ENCODE data around the gene TPD52L1. TPM values are rescaled to one million over a fixed set of nuclear protein-coding genes. Genes with fewer than 3 reads are reported as not detected.

Gene TPD52L1
- total RNA-seq, 4 donors from 2014 or later = 13.4 to 39.6 (median 21.2) TPM

DNA sequence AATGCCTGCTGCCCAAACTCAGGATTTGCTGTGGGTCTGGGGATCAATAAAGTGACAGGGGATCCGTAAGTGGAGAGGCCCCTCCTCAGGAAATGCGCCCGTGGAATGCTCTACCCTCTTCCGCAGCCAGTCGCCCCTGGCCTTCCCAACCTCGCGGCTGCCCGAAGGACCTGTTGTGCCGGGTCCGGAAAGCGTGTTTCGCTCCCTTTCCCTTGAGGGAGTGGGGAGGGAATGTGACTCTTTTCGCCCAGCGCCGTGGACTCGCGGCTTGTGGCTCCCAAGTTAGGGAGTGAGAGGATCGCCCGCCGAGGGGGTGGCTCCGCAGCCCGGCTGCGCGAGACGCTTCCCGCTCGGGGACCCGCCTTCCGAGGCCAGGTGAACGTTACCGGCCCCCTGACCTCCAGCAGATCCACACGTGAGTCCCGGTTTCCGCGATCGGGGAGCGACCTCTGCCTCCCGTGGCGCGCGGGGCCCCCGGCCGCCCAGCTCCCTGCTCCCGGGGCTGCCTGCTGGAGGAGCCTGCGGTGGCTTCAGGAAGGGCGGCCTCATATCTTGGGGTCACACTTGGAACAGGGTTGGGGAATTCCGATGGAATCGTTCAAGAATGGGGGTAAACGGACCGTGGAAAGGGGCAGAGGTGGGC lies 666 bp downstream of the TPD52L1 start:
- H3K4me3 ChIP-seq = peak overlapping the region; percentile 39 to 77 (median 54)
- H3K9me3 ChIP-seq = no peaks in the 10 kb centered on the region
- peaks cover 0 to 3% (median 0%) of the 10 kb centered on the region in 4 donors for H3K4me1 ChIP-seq
- peak in 2 of 3 donors; percentile 46 to 54 for DNase-seq
- H3K27me3 ChIP-seq = no peaks in the 10 kb centered on the region
- TF ChIP-seq, protein P1, sequence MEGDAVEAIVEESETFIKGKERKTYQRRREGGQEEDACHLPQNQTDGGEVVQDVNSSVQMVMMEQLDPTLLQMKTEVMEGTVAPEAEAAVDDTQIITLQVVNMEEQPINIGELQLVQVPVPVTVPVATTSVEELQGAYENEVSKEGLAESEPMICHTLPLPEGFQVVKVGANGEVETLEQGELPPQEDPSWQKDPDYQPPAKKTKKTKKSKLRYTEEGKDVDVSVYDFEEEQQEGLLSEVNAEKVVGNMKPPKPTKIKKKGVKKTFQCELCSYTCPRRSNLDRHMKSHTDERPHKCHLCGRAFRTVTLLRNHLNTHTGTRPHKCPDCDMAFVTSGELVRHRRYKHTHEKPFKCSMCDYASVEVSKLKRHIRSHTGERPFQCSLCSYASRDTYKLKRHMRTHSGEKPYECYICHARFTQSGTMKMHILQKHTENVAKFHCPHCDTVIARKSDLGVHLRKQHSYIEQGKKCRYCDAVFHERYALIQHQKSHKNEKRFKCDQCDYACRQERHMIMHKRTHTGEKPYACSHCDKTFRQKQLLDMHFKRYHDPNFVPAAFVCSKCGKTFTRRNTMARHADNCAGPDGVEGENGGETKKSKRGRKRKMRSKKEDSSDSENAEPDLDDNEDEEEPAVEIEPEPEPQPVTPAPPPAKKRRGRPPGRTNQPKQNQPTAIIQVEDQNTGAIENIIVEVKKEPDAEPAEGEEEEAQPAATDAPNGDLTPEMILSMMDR (IDR thresholded peaks at IDR 0.05) = no peak
- no peak for TF ChIP-seq POLR2A (IDR thresholded peaks at IDR 0.05)
- H3K27ac ChIP-seq = peak overlapping the region; percentile 25 to 46 (median 34)
- H3K36me3 ChIP-seq = no peaks in the 10 kb centered on the region

- TF ChIP-seq POLR2A (IDR thresholded peaks at IDR 0.05) = no peak
- TF ChIP-seq, protein P1 (IDR thresholded peaks at IDR 0.05) = peak in 2 of 6 experiments; percentile 19 to 20
- Histone ChIP-seq H3K4me1 (peaks cover 0 to 3% (median 0%) of the 10 kb centered on the region in 4 donors), H3K4me3 (peak overlapping the region; percentile 39 to 77 (median 54)), H3K36me3 (no peaks in the 10 kb centered on the region), H3K27ac (peak overlapping the region in 3 of 4 donors; percentile 31 to 46 (median 36)), H3K9me3 (no peaks in the 10 kb centered on the region), H3K27me3 (no peaks in the 10 kb centered on the region)
- DNase-seq = peak in 1 of 3 donors; percentile 49
Measured at GRCh38 chr6:125154761-125155135, 1.2 kb downstream of the TPD52L1 start.

GRCh38 chr6:125155344-125155743 lies 1.8 kb downstream of the TPD52L1 start:
- Histone ChIP-seq H3K9me3 (no peaks in the 10 kb centered on the region), H3K4me1 (peaks cover 0 to 3% (median 0%) of the 10 kb centered on the region in 4 donors), H3K4me3 (no peak overlapping the region), H3K27ac (no peak overlapping the region), H3K36me3 (no peaks in the 10 kb centered on the region), H3K27me3 (no peaks in the 10 kb centered on the region)
- TF ChIP-seq, protein P1 (IDR thresholded peaks at IDR 0.05) = no peak
- TF ChIP-seq POLR2A (IDR thresholded peaks at IDR 0.05) = no peak
- no peak for DNase-seq

- Histone ChIP-seq H3K27ac (no peak overlapping the region), H3K4me1 (peaks cover 0 to 3% (median 0%) of the 10 kb centered on the region in 4 donors), H3K4me3 (no peak overlapping the region), H3K36me3 (no peaks in the 10 kb centered on the region), H3K9me3 (no peaks in the 10 kb centered on the region), H3K27me3 (no peaks in the 10 kb centered on the region)
- TF ChIP-seq POLR2A (IDR thresholded peaks at IDR 0.05) = no peak
- TF ChIP-seq, protein P1 (IDR thresholded peaks at IDR 0.05) = no peak
- no peak for DNase-seq
Measured at GRCh38 chr6:125156496-125156895, 2.9 kb downstream of the TPD52L1 start.

DNA sequence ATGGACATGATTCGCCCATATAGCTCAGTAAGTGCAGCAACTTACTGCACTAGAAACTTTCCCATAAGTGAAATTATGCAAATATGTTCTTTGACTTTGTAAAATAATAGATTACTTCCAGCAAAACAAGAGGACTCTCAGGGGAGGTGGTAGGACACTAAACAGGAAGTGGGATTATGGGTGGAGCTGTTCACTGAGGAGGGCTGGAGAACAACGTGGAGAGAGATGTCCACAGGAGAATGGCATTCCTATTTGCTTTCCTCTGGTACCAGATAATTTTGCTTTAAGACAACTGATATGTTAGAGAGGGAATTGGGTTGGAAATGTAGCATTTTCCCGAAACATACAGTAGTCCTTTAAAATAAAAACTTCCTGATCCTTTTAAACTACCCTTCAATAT lies 3.7 kb downstream of the TPD52L1 start:
- Histone ChIP-seq H3K27me3 (no peaks in the 10 kb centered on the region), H3K9me3 (no peaks in the 10 kb centered on the region), H3K36me3 (no peaks in the 10 kb centered on the region), H3K27ac (no peak overlapping the region), H3K4me3 (no peak overlapping the region), H3K4me1 (peaks cover 0 to 3% (median 0%) of the 10 kb centered on the region in 4 donors)
- no peak for DNase-seq
- TF ChIP-seq, protein P1 (IDR thresholded peaks at IDR 0.05) = no peak
- no peak for TF ChIP-seq POLR2A (IDR thresholded peaks at IDR 0.05)
